8988T (cell line): Measurements from ENCODE around the gene NUP98.

Experiments used
- DNase-seq: peaks from one replicate; pipeline ENCODE4 v3.0.0; 2011

The NUP98 gene

DNA sequence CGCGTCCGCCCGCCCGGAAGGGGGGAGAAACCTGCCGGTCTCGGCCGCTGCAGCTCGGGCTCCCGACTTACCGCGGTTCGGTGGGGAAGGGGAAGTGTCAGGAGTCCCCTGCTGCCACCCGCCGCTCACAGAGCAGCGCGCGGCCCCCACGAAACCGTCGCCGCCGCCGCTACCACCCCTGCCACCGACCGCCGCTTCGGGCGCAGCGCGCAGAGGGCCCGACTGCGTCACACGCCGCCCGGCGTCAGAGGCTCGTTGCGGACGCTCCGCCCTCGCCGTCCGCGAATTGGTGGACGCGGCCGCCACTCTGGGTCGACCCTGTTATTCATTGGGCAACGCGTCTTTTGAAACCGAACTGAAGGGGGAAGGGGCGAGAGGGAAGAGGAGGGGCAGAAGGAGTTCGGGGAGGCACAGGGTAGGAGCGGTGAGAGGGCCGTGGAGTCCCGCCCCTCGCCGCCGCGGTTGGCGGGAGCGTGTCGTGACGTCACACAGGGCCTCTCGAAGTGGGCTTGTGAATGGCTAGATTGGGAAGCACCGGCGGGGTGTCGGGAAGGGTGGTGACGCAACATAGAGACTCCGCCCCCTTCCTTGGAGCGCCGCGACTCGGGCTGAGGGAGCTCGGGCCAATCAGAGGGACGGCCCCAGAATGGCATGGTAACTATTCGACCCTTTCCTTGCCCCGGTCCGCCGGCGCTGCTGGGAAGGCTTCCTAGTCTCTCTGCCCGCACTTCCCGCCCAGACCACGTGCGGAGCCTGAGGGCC, at the start of gene NUP98:
Gene NUP98 (minus strand): TSS at position 226 of the 762 bp plus-strand sequence. CDS start 15,437 bp downstream, outside the sequence.
- peak; percentile 94 for DNase-seq

GRCh38 chr11:3845670-3846069, 48.3 kb upstream of the NUP98 start:
- no peak for DNase-seq

DNA sequence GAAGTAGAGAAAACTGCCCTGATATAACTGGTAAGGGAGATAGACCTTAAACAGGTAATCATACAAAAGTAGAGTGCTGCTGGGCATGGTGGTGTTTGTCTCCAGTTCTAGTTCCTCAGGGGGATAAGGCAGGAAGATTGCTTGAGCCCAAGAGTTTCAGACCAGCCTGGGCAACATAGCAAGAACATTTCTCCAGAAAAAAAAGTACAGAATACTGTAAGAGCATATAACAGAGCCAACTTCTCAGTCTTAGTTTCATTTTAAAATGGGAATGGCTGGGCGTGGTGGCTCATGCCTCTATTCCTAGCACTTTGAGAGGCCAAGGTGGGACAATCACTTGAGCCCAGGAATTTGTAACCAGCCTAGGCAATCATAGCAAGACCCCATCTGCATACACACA, 47.9 kb upstream of the NUP98 start:
- no peak for DNase-seq

- DNase-seq, result no peak
These were observed 46.0 kb upstream of the NUP98 start for GRCh38 chr11:3843326-3843725.

- DNase-seq, result peak; percentile 76
These were observed 44.3 kb upstream of the NUP98 start for GRCh38 chr11:3841426-3842350.

GRCh38 chr11:3840870-3841425, 43.6 kb upstream of the NUP98 start, which contains the start of gene RHOG:
RHOG (minus strand) TSS chr11:3840959; CDS start chr11:3828138, 12,821 bp downstream.
- peak; percentile 95 for DNase-seq

- DNase-seq, result no peak
These were observed 42.9 kb upstream of the NUP98 start for GRCh38 chr11:3840004-3840869.

- DNase-seq, result no peak
These were observed 41.1 kb upstream of the NUP98 start for GRCh38 chr11:3838504-3838903.

DNA sequence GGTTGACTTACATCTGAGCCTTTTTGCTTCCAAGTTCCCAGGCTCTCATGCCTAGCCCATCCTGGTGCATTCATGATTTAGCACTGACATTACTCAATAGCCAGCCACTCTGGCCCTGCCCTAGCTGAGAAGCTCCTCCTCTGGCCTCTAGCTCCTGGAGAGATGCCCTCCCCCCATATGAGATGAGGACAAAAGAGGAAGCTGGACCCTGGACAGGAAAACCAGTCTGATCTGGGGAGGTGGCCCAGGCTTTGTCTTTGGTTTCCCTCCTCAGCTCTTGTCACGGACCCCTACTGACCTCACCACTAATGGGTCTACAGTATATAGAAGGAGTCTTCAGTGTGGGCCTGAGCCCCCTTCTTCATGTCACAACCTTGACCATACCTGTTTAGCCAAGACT, 40.4 kb upstream of the NUP98 start:
- DNase-seq, result peak; percentile 22

DNA sequence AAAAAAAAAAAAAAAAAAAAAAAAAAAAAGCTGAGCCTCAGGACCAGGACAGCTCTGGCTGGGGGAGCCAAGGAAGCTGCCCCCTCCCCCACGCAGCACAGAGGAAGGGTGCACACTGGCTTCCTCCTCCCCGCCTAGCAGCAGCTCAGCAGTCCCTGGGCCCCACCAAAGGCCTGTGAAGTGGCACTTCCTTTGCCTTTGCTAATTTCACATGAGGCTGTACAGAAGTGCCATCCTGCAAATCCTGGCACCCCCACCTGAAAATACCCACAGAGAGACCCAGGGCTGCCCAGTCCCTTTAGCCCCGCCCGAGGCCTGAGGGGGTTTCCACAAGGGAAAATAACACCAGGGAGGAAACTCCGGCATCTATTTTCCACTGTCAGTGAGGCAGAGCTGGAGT, 39.5 kb upstream of the NUP98 start:
- DNase-seq, result peak; percentile 7

DNA sequence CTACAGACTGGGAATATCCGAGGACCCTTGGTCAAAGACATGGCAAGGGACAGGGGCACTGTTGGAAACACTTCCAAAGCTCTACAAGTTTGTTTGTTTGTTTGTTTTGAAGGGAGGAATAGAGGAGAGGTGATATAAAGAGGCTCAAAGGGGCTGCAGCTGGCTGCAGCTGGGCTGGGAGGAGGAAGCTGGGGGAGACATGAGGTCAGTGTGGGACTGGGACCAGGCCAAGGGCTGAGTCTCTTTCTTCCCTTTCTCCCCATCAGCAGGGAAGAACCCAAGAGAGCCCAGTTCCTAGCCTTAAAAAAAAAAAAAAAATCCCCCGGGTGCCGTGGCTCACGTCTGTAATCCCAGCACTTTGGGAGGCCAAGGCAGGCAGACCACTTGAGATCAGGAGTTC, 38.4 kb upstream of the NUP98 start:
- DNase-seq, result no peak

GRCh38 chr11:3834664-3835461, 37.5 kb upstream of the NUP98 start:
- no peak for DNase-seq

DNA sequence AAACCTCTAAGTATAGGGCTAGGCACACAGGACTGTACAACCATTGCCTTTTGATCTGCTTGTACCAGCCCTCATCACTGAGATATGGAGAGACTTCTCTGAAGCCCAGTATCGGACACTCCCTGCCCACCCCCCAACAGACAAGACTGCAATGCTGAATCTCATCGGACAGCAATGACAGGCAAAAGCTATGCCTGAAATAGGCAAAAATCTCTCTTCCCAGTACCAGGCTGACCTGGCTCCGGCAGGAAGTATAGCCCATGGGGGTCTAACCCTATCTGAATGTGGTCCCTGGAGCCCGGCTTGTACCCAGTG, 37.0 kb upstream of the NUP98 start:
- DNase-seq, result no peak

DNA sequence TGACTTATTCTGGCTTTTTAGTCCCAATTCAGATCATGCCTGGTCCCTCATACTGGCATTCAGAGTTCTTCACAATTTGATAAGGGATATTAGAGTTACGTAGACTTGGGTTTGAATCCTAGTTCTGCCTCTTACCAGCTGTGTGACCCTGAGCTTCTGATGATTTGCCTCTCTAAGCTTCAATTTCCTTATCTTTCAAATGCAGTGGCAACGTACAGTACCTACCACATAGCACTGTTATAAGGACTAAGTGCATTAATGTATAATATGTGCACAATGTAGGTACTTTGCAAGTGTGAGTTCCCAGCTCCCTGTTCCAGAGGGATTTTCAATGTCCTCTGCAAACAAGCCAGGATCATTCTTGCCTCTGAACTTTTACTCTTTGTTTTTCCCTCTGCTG, 36.1 kb upstream of the NUP98 start:
- DNase-seq, result no peak

DNA sequence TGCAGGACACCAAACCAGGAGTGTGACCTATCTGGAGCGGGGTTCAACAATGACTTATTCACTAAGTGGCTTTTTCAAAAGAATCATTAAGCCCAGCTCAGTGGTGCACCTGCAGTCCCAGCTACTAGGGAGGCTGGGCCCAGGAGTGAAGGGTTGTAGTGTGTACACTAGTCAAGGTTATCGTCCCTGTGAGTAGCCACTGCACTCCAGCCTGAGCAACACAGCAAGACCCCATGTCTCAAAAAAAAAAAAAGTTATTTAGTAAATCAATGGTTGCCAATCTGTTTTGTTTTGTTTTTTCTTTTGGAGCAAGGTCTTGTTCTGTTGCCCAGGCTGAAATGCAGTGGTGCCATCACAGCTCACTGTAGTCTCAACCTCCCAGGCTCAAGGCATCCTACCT, 35.5 kb upstream of the NUP98 start:
- DNase-seq, result no peak

- DNase-seq, result no peak
These were observed 34.3 kb upstream of the NUP98 start for GRCh38 chr11:3831378-3832239.

GRCh38 chr11:3830730-3831129, 33.4 kb upstream of the NUP98 start:
- peak; percentile 3 for DNase-seq

- no peak for DNase-seq
These were observed 32.7 kb upstream of the NUP98 start for GRCh38 chr11:3830088-3830487.

DNA sequence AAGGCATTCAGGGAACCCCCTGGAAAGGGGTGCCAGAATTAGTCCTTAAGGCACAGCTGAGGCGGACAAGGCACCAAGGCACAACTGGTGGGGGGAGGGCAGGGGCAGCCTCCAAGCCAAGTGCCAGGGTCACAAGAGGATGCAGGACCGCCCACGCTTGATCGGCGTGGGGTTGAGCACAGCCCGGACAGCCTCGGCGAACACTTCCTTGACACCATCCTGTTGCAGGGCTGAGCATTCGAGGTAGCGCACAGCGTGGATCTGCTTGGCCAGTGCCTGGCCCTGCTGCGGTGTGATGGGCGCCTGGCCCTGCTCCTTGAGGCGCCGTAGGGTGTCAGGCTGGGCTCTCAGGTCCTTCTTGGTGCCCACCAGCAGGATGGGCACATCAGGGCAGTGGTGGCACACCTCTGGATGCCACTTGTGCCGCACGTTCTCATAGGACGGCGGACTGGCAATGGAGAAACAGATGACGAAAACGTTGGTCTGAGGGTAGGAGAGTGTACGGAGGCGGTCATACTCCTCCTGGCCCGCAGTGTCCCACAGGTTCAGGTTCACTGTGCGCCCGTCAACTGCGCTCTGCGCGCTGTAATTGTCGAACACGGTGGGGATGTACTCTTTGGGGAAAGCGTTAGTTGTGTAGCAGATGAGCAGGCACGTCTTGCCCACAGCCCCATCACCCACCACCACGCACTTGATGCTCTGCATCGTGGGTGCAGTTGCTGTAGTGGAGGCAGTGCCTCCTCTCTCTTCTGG, 30.3 kb upstream of the NUP98 start:
- DNase-seq, result no peak

DNA sequence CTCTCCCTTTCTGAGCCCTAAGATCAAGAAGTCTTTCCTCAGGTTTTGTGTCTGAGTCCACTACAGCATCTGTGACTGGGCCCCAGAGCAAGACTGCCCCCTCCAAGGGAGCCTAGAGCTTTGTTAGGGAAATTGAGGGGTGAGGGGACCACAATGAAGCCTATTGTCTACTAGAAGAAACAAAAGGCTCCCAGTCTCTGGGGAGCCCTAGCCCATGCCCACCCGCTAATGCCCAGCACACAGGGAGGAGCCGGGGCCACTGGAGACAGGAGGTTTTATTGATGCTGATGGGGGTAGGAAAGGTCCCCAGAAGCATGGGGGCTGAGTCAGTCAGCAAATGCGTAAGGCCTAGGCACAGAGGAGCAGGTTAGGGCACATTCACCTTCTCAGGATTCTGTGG, 29.4 kb upstream of the NUP98 start:
- no peak for DNase-seq
